Daoy (cell line): Measurements from ENCODE around the gene FAIM2. TPM values are rescaled to one million over a fixed set of nuclear protein-coding genes. Genes with fewer than 3 reads are reported as not detected.
"Not testable (repeated sequence)": the region's sequence is repeated elsewhere in the genome, so short reads cannot be mapped to it uniquely, and the experiment has no call there.

ENCODE experiments used
- DNase-seq: peaks from one replicate; pipeline ENCODE4 v3.0.0-alpha.2; 2015; ENCODE audit warnings: low read depth
- total RNA-seq: library from RNA; depleted of rRNA; stranded (reverse); fragments of >200 nt; shearing (Covaris generic); gene quantifications from 2 replicates; pipeline ENCODE4 v1.2.3, GENCODE V29; 2014

The FAIM2 gene
- total RNA-seq, 1 experiment from 2014 or later, result 0.34 TPM

DNA sequence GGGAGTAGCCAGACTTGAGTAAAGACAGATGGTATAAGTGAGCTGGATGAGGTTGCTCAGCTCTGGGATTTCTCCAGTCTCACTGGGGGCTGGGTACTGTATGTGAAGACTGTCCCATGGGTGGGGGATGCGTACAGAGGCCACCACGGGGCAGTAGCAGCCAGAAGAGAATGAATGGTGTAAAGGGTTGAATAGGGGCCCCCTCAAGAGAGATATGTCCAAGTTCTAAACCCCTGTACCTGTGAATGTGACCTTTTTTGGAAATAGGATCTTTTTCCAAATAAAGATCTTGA is 39.0 kb downstream of the FAIM2 start:
- no peak for DNase-seq

DNA sequence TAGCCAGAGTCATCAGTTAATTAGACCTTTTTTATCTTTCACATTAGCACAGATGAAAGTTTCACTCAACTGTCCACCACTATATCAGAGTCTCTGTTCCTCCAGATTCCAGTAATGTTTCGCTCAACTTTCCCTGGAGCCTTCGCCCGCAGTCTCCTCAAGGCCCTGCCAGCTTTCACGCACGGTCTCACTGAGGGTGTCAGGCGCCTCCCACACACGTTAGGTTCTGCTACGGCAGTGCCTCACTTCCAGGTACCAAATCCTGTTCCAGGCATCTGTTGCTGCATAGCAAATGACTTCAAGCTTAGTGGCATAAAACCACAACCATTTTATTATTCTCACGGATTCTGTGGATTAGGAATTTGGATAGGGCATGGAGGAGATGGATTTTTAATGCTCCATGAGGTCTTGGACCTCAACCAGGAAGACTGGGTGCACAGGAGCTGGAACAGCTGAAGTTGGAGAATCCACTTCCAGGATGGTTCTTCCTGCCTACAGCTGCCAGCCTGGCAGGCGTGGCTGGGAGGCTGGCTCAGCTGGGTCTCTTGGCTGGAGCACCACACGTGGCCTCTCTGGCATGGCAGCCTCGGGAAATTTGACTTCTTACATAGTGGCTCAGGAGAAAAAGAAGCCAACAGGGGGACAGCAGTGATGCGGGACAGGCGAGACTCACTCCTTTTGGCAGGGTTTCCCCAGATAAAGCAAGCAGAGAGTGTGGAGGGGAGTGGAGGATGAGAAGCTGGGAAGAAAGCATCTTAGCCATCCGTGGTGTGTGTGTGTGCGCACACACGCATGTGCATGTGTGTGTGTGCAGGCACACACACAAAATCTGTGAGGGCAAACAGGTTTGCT is 39.5 kb downstream of the FAIM2 start:
- DNase-seq, result no peak

DNA sequence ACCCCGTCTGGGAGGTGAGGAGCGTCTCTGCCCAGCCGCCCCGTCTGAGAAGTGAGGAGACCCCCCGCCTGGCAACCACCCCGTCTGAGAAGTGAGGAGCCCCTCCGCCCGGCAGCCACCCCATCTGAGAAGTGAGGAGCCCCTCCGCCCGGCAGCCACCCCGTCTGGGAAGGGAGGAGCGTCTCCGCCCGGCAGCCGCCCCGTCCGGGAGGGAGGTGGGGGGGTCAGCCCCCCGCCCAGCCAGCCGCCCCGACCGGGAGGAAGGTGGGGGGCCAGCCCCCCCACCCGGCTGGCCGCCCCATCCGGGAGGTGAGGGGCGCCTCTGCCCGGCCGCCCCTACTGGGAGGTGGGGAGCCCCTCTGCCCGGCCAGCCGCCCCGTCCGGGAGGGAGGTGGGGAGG is 42.8 kb downstream of the FAIM2 start:
- DNase-seq, result not testable (repeated sequence)

DNA sequence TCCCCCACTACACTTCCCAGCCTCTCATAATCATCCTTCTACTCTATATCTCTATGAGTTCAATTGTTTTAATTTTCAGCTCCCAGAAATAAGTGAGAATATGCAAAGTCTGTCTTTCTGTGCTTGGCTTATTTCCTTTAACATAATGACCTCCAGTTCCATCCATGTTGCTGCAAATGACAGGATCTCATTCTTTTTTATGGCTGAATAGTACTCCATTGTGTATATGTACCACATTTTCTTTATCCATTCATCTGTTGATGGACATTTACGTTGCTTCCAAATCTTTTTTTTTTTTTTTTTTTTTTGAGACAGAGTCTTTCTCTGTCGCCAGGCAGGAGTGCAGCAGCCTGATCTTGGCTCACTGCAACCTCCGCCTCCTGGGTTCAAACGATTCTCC is 47.8 kb downstream of the FAIM2 start:
- DNase-seq, result not testable (repeated sequence)

DNA sequence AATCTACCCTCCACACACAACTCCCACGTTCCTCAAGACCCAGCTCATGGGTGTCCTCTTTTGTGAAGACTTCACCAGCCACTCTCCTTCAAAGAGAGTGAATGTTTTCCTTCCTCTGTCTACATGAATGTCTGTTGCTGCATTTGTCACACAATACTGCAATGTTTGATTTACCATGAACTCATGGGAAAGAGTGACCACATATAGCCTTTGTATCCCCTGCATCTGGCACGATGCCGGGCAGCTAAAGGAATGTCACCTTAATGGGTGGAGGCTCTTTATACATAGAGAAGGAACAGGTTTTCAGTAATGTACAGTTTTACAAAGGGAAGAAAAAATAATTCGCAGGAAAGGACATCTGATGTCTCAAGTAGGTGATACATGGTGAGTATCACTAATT is 48.7 kb downstream of the FAIM2 start:
- DNase-seq, result no peak

DNA sequence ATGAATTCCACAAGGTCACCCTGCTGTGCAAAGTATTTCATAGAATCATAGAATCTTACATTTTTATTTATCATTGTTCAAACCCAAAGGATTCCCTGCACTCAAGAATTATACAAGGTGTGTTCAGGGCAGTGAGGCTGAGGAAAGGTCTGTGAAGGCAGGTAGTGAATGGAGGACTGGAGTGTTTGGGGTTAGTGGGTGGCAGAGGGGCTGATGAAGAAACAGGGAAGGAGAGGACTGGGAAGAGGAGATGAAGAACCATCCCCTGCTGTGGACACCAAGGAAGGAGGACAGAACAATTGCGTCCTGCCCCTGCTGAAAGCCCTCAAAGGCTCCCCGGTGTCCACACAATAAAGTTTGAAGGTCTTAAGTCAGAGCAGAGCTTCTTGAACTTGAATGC is 50.0 kb downstream of the FAIM2 start:
- DNase-seq, result no peak

DNA sequence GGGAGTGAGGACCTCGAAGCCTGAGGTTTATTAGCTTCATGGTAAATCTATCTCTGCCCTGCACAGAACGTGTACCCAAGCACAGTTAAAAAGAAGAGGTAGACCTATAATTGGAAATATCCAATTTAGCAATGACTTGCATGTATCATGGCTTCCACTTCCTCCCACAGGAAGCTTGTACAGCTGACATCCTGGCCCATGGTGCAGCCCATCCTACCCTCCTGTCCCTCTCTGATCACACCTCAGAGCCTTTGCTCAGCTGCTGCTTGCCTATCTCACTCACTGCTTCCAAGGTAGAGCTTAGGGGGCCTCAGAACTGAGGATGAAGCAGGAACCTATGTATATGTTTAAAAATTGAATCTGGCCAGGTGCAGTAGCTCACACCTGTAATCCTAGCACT is 56.5 kb downstream of the FAIM2 start:
- no peak for DNase-seq

DNA sequence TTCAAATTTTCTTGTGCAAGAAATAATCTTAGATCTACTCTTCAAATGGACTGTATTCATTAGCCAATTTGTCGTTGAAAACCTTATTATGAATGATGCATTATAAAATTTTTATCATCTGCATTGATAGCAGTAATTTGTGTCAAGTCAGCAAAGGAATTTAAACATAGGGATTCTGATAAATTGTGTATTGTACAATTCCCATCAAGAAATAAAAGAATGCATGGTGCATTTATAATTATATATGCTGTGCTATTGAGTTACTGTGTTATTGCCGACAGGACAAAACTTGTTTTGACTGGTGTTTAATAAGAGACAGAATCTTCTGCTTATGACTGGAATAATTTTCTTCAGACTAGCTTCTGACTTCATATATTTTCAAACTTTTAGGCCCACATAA is 57.7 kb downstream of the FAIM2 start:
- DNase-seq, result no peak

DNA sequence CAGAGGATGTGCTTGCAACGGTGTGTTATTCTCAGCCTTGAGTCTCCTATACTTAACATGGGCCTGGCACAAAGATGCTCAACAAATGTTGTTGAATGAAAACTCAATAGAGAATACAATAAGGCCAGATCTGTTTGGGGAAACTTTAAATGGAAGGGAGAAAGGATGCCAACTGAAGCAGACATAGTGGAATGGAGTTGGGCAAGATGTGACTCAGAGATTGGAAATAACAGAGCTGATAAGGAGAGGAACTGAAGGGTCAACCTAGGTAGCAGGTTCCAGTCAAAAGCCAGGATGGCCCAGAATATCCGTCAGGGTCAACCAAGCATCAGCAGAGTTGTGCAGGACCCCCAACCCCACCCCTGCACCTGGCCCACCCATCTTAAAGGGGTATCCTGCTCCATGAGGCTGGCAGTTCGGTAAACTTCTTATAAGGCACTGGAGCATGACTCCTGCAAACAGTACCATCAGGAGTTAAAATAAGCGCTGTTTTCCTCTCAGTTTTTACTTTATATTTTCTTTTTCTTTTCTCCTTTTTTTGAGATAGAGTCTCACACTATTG is 59.7 kb downstream of the FAIM2 start:
- no peak for DNase-seq

DNA sequence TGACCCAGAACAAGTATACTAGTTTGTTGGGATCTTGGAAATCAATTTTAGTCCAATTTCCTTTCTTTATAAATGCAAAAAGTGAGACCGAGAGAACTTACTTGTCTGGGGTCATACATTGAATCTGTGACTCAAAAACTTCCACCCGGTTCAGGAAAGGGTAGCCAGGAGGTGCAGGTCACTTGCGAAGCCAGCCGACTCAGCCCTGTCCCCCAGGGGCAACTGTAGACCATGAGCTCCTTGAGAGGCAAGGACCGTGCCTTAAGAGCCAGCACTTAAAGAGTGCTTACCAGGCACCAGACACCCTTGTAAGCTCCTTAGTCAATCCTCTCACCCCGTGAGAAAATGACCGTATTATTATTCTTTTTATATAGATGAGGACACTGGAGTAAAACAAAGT is 60.3 kb downstream of the FAIM2 start:
- DNase-seq, result no peak

DNA sequence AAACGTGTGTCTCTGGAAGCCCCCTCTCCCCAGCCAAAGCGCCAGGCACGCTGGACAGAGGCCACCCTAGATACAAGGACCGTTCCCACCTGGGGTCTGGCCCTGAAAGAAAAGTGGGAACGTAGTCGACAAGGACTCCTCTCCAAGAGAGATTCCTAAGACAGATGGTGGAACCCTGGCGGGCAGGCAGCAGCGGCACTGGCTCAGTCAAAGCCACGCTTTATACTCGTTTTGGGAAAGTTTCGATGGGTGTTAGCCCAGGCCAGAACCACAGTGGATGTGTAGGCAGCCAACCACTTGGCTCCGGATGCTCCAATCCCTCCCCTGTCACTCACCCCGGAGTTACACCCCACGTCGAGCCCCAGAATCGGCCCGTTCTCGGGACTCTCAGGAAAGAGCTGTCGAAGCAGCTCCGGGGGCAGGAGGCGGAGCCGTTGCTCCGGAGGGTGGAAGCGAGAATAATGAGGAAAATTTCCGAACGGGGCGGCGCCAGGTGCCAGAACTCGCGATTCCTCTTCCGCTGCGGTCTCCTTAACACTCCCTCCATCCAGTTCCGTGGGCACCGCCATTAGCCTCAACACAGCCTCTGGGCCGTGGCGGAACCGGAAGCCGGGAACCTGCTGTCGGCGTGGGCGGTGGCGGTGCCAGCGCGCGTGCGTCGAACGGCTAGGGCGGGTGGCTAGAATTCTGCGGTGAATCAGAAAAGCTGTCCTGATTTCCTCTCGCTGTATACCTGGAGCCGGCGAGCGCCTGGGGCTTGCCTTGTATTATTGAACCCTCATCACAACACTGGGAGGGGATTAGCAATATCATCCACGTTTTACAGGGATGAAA is 61.0 kb downstream of the FAIM2 start, which contains the start of gene BCDIN3D:
Gene BCDIN3D, minus strand, starts transcription at position 588 of the 834 bp plus-strand sequence. Its CDS starts 19 bp downstream, at position 569.
- peak; percentile 98 for DNase-seq

DNA sequence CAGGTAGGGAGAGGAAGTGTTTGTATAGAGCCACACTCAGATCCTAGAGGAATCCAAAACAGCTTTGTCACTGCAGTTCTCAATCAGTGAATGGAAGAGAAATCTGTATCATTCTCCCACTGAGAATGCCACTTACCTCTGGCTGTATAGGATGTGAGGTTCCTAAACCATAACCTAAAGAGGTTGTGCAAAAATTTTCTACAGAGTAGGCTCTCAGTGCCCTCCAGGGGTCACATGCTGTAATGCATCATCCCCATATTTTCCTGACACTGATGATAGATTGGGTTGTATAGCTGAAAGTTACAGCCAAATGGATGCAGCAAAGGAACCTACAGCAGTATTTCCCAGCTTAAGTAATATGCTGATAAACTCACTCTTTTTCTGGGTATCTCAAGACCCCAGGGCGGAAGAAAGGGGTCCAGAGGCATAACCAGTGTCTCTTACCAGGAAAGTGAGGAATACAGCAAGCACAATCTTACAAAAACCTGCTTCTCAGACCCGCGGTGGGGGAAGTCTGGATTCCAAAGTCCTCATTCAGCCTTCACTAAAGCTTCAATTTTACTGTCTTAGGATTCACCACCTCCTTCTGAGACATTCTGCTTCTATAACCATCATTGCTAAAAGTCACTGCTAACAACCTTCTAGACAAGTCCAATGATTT is 64.6 kb downstream of the FAIM2 start:
- DNase-seq, result peak; percentile 24

DNA sequence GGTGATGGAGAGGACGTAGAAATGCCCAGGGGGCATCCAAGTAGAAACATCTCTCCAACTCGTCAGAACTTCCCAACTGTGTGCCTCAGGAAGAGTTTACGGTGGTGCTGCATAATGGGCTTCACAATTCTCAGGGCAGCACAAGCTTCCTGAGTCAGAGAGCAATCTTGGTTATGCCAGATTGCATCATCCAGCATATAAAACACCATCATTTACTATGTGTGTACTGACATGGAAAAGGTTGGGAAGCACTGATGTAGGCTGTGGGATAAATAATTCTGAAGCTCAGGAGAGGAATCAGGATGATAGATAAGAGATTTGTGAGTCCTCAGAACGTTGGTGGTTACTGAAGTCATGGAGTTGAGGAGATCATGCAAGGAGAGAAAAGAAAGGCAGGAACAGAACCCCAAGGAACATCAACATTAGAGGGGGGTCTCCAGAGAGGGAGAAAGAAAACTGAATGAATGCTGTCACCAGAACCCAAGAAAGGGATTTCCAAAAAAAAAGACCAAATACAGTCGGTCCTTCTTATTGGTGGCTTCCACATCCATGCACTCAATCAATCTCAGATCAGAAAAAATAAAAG is 70.8 kb downstream of the FAIM2 start:
- peak; percentile 29 for DNase-seq

DNA sequence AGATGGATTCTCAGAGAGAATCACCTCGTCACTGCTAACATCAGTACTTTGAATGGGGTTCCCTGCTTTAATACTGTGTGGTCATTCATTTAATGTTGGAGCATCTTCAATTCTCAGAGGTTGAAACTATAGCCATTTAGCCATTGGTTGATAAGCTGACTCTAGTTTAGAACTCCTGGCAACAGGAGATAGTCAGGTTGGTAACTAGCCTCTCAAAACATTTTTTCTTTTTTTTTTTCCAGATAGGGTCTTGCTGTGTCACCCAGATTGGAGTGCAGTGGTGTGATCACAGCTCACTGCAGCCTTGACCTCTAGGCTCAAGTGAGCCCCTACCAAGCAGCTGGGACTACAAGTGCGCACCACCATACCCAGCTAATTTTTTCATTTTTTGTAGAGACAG is 72.0 kb downstream of the FAIM2 start:
- no peak for DNase-seq

DNA sequence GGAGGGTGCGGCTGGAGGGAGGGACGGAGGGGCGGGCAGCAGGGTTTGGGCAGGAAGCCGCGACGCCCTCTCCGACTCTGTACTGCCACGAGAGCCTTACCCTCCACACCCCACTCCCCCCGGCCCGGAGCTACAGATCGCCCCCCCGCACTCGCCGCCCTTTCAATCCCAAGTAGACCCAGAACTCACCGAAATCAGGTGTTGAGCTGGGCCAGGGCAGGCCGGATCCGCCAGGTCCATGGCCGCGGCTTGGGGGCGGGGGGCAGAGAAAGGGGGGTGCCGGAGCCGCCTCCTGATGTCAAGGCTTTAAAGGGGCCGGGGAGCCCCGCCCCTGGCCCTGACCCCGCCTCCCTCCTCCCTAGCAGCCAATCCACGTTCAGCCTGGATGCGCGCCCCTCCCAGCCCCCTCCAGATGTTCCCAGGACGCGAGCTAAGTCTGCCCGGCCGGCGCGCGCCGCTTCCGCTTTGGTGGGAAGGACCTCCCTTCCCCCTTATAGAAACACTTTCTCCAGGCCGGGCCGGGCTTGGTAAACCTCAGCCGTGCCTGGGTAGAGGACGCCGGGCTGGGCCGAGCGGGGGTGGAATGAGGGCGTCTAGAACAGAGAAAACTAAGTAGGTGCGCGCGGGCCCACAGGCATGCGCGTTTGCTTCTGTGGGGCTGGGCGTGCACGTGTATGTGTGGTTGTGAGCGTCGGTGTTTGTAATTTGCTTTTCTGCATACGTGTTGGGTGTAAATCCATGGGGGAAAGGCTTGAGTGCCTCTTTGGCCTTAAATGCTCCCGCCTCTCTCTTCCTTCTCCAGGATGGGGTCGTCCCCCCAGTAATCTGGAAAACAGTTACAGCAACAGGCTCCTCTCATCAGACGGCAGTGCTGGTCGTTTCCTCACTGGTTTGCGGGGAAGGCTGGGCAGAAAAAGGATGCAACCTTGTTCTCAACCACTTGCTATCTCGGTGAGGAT is 75.3 kb downstream of the FAIM2 start, which contains the start of gene NCKAP5L:
Gene NCKAP5L, minus strand, starts transcription at position 281 of the 959 bp plus-strand sequence. CDS start 24,369 bp downstream, outside the sequence.
- peak; percentile 99 for DNase-seq

DNA sequence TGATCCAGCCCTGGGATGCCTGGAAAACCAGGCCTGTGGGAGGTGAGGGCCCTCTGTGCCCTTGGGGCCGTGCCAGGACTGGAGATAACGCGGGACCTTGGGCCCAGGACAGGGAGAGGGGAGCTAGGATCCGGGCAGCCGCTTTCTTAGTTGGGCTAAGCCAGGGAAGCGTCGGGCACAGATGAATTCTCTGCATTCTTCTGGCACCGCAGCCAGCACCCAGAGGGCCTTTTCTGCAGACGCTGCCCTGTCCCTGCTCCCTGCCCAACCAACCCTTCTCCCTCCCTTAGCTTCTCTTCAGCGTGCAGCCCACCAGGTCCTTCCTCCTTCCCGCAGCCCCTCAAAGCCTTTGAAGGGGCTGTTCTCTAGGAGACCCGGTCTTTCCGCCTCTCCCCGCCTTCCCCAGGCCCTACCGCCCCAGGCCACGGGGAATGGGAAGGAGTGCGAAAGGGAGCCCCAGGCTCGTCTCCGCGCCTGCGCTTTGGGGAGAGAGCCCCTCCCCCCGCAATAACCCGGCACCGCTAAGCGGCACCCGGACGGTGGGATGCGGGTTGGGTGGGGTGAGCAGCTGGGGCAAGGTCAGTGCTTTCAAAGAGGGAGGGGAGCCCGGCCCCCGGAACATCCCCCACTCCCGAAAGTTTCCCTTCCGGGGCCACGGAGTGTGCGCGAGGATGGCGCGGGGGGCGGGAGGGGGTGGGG is 76.2 kb downstream of the FAIM2 start:
- DNase-seq, result peak; percentile 71

DNA sequence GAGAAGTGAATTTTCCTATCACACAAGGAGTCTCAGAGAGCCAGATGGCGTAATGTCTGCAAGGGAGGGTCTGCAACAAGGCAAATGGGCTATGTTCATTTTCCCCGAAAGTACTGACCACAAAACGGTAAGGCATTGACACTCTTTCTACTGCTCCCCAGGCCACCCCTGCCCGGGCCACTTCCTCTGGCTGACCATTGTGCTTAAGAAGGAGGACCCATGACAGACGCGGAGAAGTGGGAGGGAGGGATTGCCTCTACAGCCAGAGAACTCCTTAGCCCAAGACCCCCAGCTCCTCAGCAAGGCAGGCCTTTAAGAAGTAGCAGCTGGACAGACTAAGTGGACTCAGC is 76.7 kb downstream of the FAIM2 start:
- DNase-seq, result no peak

DNA sequence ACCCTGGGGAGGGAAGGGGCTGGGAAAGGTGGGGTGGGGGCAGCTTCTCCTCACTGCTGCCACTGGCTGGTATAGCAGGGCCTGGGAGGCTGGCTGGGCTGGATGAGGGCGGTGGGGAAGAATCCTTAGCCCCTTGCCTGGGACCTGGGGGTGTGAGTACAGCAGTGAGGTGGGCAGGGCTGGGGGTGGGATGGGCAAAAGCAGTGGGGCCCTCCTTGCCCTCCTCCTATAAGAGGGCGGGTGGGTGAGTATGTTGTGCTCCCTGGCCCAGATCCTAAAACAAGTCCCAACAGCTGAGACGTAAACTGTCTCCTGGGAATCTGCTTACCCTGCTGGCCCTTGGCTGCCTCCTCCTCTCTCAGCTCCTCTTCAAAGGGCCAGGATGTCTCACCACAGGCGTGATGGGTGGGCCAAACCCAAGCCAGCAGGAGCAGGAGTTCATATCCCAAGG is 77.7 kb downstream of the FAIM2 start:
- DNase-seq, result peak; percentile 25

DNA sequence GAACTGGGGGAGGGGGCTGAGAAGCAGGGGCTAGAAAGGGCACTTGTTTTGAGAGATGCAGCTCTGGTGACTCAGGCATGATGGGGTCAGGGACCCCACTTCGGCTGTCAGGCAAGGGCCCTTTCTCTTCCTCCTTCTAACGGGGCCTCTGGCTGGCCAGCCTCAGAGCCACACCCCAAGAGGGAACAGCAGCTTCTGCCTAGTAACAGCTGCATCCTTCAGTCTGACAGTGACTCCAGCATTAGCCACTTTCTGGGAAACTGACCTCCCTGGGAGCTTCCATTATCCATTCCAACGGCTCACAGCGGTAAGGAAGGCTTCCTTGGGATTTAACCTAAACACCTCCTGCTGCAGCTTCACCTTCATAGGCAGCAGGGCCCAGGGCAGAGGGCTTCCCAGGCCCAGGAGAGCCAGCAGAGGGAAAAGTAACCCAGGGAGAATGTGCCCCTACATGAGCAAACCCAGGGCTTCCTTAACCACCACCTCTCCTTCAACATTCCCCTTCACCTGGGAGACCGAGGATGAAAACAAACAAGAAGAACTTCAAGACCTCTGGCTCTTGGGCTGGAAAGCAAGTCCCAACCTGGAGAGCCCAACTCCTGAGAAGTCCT is 78.2 kb downstream of the FAIM2 start:
- DNase-seq, result peak; percentile 27
